Retinal pigment epithelial cell (primary cell): ENCODE measurements around the gene PM20D1.

Experiments used
- DNase-seq: peaks from one replicate; pipeline ENCODE4 v3.0.0-alpha.2; 2010; ENCODE audit warnings: low read depth
- H3K4me3 ChIP-seq: 2 replicates; pipeline ENCODE4 v1.5.1; 2011; ENCODE audit warnings: mild to moderate bottlenecking, low read length, control low read depth, moderate library complexity
- CTCF ChIP-seq: conservative IDR thresholded peaks from 2 replicates; pipeline ENCODE4 v1.5.1; 2011; ENCODE audit warnings: low read depth, low read length, control low read depth, inconsistent platforms

The PM20D1 gene

DNA sequence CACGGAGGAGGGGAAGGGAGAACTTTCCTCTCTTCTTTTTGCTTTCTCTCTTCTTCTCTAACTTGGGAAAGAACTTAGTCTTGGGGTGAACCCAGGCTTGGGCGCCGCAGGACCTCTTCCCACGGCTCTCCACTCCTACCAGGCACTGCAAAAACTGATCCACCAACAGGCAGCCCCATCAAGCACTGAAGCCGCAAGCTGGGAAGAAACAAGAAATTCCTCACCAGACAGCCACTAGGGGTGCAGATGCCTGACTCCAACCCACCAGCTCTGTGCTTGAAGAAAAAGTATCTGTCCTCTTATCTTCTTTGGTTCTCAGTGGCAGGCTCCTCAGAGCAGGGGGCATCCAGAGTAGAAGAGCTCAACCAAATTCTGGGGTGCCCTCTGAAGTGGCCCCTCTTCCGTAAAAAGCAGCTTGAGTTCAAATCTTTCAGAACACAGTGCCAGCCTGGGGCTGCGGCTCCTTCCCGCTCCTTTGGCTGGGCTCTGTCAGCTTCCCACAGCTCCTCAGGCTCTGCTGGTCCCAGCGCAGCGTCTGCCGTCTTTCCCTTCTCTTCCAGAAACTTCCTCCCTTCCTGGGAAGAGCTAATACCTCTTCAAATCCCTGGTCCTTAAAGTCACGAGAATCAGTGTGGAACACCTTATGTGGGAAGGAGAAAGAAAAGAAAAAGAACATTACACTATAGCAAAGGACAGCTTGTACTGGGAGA, 39.3 kb downstream of the PM20D1 start:
- TF ChIP-seq CTCF = peak; percentile 44
- DNase-seq = no peak
- H3K4me3 ChIP-seq = no peak overlapping the region

DNA sequence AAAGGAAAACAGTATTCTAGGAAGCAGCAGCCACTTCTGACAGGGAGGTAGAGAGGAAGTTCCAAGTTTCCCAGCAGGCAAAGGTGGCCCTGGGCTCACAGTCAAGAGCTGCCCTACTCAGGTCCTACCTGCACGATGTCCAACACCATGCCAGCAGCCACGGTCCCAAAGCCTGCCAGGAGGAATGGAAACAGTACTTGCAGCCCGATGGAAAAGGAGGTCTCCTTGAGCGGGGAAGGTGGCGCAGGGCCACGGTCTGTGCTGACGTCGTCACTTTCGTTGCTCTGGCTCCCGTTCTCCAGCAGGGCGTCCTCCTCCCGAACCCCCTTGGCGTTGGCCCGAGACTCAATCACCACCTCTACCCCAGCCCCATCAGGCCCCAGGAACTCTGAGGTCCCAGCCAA, 40.0 kb downstream of the PM20D1 start:
- no peak for TF ChIP-seq CTCF
- no peak for DNase-seq
- no peak overlapping the region for H3K4me3 ChIP-seq

GRCh38 chr1:205809469-205809868, 40.5 kb downstream of the PM20D1 start:
- no peak for TF ChIP-seq CTCF
- no peak overlapping the region for H3K4me3 ChIP-seq
- no peak for DNase-seq

GRCh38 chr1:205805082-205805711, 44.7 kb downstream of the PM20D1 start:
- DNase-seq = no peak
- no peak overlapping the region for H3K4me3 ChIP-seq
- no peak for TF ChIP-seq CTCF

- H3K4me3 ChIP-seq = no peak overlapping the region
- TF ChIP-seq CTCF = no peak
- DNase-seq = no peak
These were observed 45.3 kb downstream of the PM20D1 start for GRCh38 chr1:205804605-205805004.

GRCh38 chr1:205803986-205804385, 45.9 kb downstream of the PM20D1 start:
- no peak overlapping the region for H3K4me3 ChIP-seq
- no peak for TF ChIP-seq CTCF
- DNase-seq = no peak

DNA sequence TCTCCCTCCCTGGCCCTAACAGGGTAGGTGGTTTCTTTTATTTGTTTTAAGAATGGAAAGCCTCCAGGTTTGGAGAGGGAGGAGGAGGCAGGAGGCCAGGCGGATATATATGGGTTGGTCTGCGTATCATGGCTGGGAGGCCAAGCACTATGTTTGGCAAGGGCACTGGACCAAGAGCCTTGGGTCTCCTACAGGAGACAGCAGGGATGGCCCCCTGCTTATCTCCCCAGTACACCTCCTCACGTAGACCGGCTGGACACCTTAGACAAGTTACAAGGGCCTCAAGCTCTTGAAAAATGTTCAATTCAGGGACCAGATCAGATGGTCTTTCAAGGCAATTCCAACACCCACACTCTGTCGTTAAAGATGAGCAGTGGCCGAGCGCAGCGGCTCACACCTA, 47.9 kb downstream of the PM20D1 start:
- TF ChIP-seq CTCF = no peak
- DNase-seq = no peak
- no peak overlapping the region for H3K4me3 ChIP-seq
